ENCODE results near the gene SORBS1.

GRCh38 chr10:95265572-95265971, 295.6 kb downstream of the SORBS1 start:
- no peak for TF ChIP-seq GATA2 (IDR thresholded peaks at IDR 0.05; ENCODE audit: low read depth, low read length)
- no peak for TF ChIP-seq GATA3 (IDR thresholded peaks at IDR 0.05; ENCODE audit: low read depth, low read length)

All from SH-SY5Y (cell line).